Activated effector memory CD4-positive, alpha-beta T cell treated with anti-CD3 and anti-CD28 coated beads, Interleukin-2, amount 50 U/mL, for 16 hours (primary cell): Measurements from ENCODE around the gene C12orf76.
A peak's percentile ranks its signal among the peaks of the same experiment; 100 is the strongest.
"Not testable (repeated sequence)": the region's sequence is repeated elsewhere in the genome, so short reads cannot be mapped to it uniquely, and the experiment has no call there.

Experiments
- DNase-seq: peaks from one replicate; pipeline ENCODE4 v3.0.0-alpha.2; 2020

Gene C12orf76

GRCh38 chr12:110062241-110062640, 13.9 kb upstream of the C12orf76 start:
- no peak for DNase-seq

GRCh38 chr12:110059651-110060000, 11.3 kb upstream of the C12orf76 start:
- DNase-seq = no peak

- DNase-seq = no peak
Measured at GRCh38 chr12:110058875-110059615, 10.7 kb upstream of the C12orf76 start.

- DNase-seq = not testable (repeated sequence)
Measured at GRCh38 chr12:110056643-110057042, 8.3 kb upstream of the C12orf76 start.

- not testable (repeated sequence) for DNase-seq
Measured at GRCh38 chr12:110055375-110056352, 7.3 kb upstream of the C12orf76 start.

GRCh38 chr12:110050927-110051326, 2.6 kb upstream of the C12orf76 start:
- no peak for DNase-seq

- not testable (repeated sequence) for DNase-seq
Measured at GRCh38 chr12:110049666-110050065, 1.3 kb upstream of the C12orf76 start.

GRCh38 chr12:110049034-110049433, 712 bp upstream of the C12orf76 start:
- DNase-seq = not testable (repeated sequence)

- DNase-seq = no peak
Measured at GRCh38 chr12:110047297-110047940, 903 bp downstream of the C12orf76 start.

- DNase-seq = no peak
Measured at GRCh38 chr12:110046451-110047187, 1.7 kb downstream of the C12orf76 start.

GRCh38 chr12:110042264-110042663, 6.1 kb downstream of the C12orf76 start:
- DNase-seq = no peak

- DNase-seq = peak; percentile 68
Measured at GRCh38 chr12:110039085-110039807, 9.1 kb downstream of the C12orf76 start.

- no peak for DNase-seq
Measured at GRCh38 chr12:110038741-110039084, 9.6 kb downstream of the C12orf76 start.

GRCh38 chr12:110037315-110037714, 11.0 kb downstream of the C12orf76 start:
- DNase-seq = no peak

- no peak for DNase-seq
Measured at GRCh38 chr12:110035534-110036104, 12.7 kb downstream of the C12orf76 start.

GRCh38 chr12:110033888-110034287, 14.4 kb downstream of the C12orf76 start:
- no peak for DNase-seq

GRCh38 chr12:110029290-110029815, 19.0 kb downstream of the C12orf76 start:
- DNase-seq = no peak

- DNase-seq = no peak
Measured at GRCh38 chr12:110028323-110028722, 20.0 kb downstream of the C12orf76 start.

- no peak for DNase-seq
Measured at GRCh38 chr12:110024051-110024450, 24.3 kb downstream of the C12orf76 start.

- no peak for DNase-seq
Measured at GRCh38 chr12:110023059-110023980, 25.0 kb downstream of the C12orf76 start.
